ENCODE measurements around the gene PRTG.

- TF ChIP-seq CTCF (IDR thresholded peaks at IDR 0.05) (no peak), POLR2A (IDR thresholded peaks at IDR 0.05) (no peak)
These were observed 44.3 kb downstream of the PRTG start for GRCh38 chr15:55698653-55699052.
